Kidney (tissue), 14 donors: ENCODE data around the gene HECW1. TPM values are rescaled to one million over a fixed set of nuclear protein-coding genes. Genes with fewer than 3 reads are reported as not detected.

ENCODE experiments used
- DNase-seq, 5 donors: peaks; one replicate each; pipeline ENCODE4 v3.0.0-alpha.2; 2013 to 2020
- FAIRE-seq: peaks from 2 replicates; lab custom pipeline; 2012; peaks lifted over from hg19 to GRCh38; lab: Jason Lieb, UNC
- H3K27ac ChIP-seq, 2 donors: one replicate each; pipeline ENCODE4 v1.7.0; 2013; ENCODE audit warnings: low read depth in 2 of 2, low read length in 2 of 2, inconsistent platforms in 1 of 2
- H3K27me3 ChIP-seq: one replicate; pipeline ENCODE4 v1.7.1; 2013; ENCODE audit warnings: low read length, inconsistent platforms; ENCODE audit not compliant: control insufficient read depth, insufficient read depth
- H3K36me3 ChIP-seq, 3 donors: one replicate each; pipeline versions ENCODE4 v1.7.0 to v1.7.1; 2013; ENCODE audit warnings: low read length in 3 of 3, control low read depth in 1 of 3, inconsistent platforms in 1 of 3; ENCODE audit not compliant: insufficient read depth in 3 of 3, control insufficient read depth in 2 of 3
- H3K4me1 ChIP-seq, 3 donors: one replicate each; pipeline versions ENCODE4 v1.7.0 to v1.7.1; 2013; ENCODE audit warnings: low read length in 3 of 3, inconsistent platforms in 1 of 3, low read depth in 1 of 3; ENCODE audit not compliant: control insufficient read depth in 2 of 3, insufficient read depth in 2 of 3
- H3K4me3 ChIP-seq, 3 donors: one replicate each; pipeline versions ENCODE4 v1.7.0 to v1.8.1; 2013; ENCODE audit warnings: low read length in 3 of 3, control low read depth in 1 of 3, inconsistent platforms in 1 of 3
- H3K9ac ChIP-seq, 3 donors: one replicate each; pipeline versions ENCODE4 v1.7.0 to v1.7.1; 2013; ENCODE audit warnings: low read length in 3 of 3, control low read depth in 1 of 3, inconsistent platforms in 1 of 3
- H3K9me3 ChIP-seq, 3 donors: one replicate each; pipeline versions ENCODE4 v1.7.0 to v1.7.1; 2013; ENCODE audit warnings: low read length in 3 of 3, control low read depth in 1 of 3, inconsistent platforms in 1 of 3; ENCODE audit not compliant: control insufficient read depth in 2 of 3, insufficient read depth in 1 of 3
- intact Hi-C: fragments of 100-400 bp; cut with DNase I; formaldehyde crosslinking; loops from one replicate; pipeline ENCODE4 v1.11.1; 2022
- polyA plus RNA-seq: library from polyadenylated mRNA; stranded (reverse); fragments of 350-450 nt; fragmentation: Illumina TruSeq; extraction: RNeasy Lipid Tissue Mini Kit (QIAGEN cat#74804); gene quantifications from one replicate; pipeline ENCODE4 v1.2.3, GENCODE V29; 2014; ENCODE audit warnings: low read depth, low replicate concordance; ENCODE audit not compliant: insufficient read depth
- total RNA-seq: library from RNA; stranded (reverse); fragmentation: NEBNext Ultra II Directional; extraction: Animal tissue kit (Norgen Biotek cat#: 25700); gene quantifications from one replicate; pipeline ENCODE4 v1.2.1, GENCODE V29; 2021
- TF ChIP-seq, protein P1 (sequence below): IDR thresholded peaks from 3 replicates; pipeline ENCODE4 v1.5.1; 2012; ENCODE audit warnings: mild to moderate bottlenecking, moderate library complexity, borderline replicate concordance; ENCODE audit not compliant: insufficient read depth; ENCODE audit errors: extremely low read depth
- donor health status: control.
- donor health status: control.
- donor health status: control.
- donor health status: control.
- donor health status: control.
- donor health status: DM: yes; HTN: yes; CAD: no.
- donor health status: Normal renal cell carcinoma (clear cell type).

Gene HECW1
- total and polyA plus RNA-seq, 2 donors from 2014 or later: 0.50 to 7.5 TPM

DNA sequence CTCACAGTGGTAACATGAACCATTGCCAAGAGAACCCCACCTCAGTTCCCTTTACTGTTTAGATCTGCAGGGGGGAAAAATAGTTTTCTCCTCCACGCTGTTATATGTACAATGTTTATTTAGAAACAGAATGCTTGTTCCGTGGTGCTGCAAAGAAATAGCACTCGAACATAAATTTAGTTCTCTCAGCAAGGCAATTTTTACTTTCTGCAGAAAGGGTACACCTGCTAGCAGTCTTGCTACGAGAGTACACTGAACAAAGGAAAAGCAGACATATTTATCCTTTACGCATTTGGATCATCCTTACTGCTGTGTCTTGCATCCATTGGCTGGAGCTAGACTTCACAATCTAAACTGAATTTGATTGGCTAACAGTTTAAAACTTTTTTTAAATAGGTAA, 178.5 kb downstream of the HECW1 start:
- FAIRE-seq (no peak), DNase-seq (no peak)
- TF ChIP-seq, protein P1, sequence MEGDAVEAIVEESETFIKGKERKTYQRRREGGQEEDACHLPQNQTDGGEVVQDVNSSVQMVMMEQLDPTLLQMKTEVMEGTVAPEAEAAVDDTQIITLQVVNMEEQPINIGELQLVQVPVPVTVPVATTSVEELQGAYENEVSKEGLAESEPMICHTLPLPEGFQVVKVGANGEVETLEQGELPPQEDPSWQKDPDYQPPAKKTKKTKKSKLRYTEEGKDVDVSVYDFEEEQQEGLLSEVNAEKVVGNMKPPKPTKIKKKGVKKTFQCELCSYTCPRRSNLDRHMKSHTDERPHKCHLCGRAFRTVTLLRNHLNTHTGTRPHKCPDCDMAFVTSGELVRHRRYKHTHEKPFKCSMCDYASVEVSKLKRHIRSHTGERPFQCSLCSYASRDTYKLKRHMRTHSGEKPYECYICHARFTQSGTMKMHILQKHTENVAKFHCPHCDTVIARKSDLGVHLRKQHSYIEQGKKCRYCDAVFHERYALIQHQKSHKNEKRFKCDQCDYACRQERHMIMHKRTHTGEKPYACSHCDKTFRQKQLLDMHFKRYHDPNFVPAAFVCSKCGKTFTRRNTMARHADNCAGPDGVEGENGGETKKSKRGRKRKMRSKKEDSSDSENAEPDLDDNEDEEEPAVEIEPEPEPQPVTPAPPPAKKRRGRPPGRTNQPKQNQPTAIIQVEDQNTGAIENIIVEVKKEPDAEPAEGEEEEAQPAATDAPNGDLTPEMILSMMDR: no peak
- H3K9me3 ChIP-seq: peaks cover 0 to 8% (median 0%) of the 10 kb centered on the region in 3 donors
- intact Hi-C loops: no loop called here
- H3K27ac ChIP-seq: no peak overlapping the region
- no peak overlapping the region for H3K4me3 ChIP-seq
- no peak overlapping the region for H3K9ac ChIP-seq
- H3K4me1 ChIP-seq: no peaks in the 10 kb centered on the region
- no peaks in the 10 kb centered on the region for H3K36me3 ChIP-seq
- H3K27me3 ChIP-seq: no peaks in the 10 kb centered on the region

DNA sequence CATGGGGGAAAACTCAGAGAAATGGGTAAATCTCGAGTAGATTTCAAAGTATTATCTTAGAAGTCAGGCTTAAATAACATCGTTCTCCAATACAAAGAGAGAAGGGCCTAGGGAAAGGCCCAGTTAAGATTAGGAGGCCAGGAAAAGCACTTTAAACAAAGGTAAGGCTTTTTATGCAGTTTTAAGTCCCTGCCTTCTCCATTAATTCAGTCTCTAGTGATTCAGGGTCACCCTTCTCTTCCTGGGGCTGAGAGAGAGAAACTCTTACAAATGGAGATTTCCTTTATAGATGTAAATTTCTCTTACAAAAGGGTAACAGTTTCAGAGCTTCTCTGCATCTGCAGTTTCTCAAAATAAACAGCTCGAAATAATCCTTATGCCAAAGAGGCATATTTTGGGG, 179.3 kb downstream of the HECW1 start:
- no peaks in the 10 kb centered on the region for H3K36me3 ChIP-seq
- FAIRE-seq: no peak
- intact Hi-C loops: no loop called here

DNA sequence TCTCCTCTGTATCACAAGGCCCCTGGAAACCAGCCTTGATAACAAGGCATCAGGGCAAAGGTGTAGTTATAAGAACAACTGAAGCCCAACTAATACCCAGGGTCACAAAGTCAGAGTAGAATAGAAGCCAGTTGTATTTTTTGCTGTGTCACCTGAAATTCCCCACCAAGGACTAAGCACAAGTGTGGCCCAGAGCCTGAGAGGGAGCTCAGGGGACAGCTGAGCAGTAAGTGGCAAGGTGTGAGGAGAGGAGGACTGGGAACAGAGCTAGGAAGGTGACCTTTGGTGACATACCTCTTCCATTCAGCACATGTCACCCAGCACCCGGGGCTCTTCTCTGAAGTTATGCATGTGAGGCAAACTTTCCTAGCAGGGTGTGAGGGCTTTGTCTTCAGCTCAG, 179.9 kb downstream of the HECW1 start:
- Histone ChIP-seq H3K36me3 (no peaks in the 10 kb centered on the region), H3K9ac (no peak overlapping the region), H3K27me3 (no peaks in the 10 kb centered on the region), H3K4me3 (no peak overlapping the region), H3K4me1 (no peaks in the 10 kb centered on the region), H3K27ac (no peak overlapping the region), H3K9me3 (peaks cover 0 to 6% (median 0%) of the 10 kb centered on the region in 3 donors)
- FAIRE-seq (no peak), DNase-seq (no peak)
- intact Hi-C loops: no loop called here
- TF ChIP-seq, protein P1: no peak

More for the DNA sequence above, 179.3 kb downstream of the HECW1 start:
- no peaks in the 10 kb centered on the region for H3K27me3 ChIP-seq
- H3K4me1 ChIP-seq: no peaks in the 10 kb centered on the region
- DNase-seq: no peak
- peaks cover 0 to 6% (median 0%) of the 10 kb centered on the region in 3 donors for H3K9me3 ChIP-seq
- no peak overlapping the region for H3K27ac ChIP-seq
- no peak overlapping the region for H3K4me3 ChIP-seq
- TF ChIP-seq, protein P1: no peak
- no peak overlapping the region for H3K9ac ChIP-seq

DNA sequence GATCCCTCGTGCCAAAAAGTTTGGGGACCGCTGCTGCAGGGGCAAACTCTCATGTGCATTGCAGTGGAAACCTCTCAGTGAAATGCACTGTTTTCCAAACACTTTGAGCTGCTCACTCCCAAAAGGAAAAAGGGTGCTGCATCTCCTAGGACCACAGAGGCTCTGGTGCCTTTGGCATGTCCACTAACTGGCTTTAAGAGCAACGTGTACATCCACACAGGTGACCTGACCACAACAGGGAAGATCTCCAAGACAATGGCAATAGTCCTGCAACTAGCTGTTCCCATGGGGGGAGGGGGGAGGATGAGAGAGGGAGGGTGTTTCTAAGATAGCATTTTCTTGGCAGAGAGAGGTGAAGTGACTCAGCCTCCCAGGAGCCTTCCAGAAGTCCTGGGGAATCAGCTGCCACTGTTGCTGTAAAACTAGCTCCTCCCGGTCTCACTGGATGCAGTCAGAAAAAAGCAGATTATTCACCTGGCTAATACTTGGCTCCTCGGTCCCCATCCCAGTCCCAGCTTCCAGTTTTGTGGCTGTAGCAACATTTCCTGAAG, 181.7 kb downstream of the HECW1 start:
- Histone ChIP-seq H3K4me3 (no peak overlapping the region), H3K9ac (no peak overlapping the region), H3K27me3 (no peaks in the 10 kb centered on the region), H3K9me3 (peaks cover 0 to 6% (median 0%) of the 10 kb centered on the region in 3 donors), H3K27ac (no peak overlapping the region), H3K36me3 (no peaks in the 10 kb centered on the region), H3K4me1 (no peaks in the 10 kb centered on the region)
- intact Hi-C loops: no loop called here
- FAIRE-seq (no peak), DNase-seq (no peak)
- TF ChIP-seq, protein P1: no peak
